NCI-H2107 (cell line): ENCODE data around the gene UQCR11.

Experiments
- DNase-seq: peaks from one replicate; lab custom pipeline; 2025; lab: John Stamatoyannopoulos, UW

Gene UQCR11

DNA sequence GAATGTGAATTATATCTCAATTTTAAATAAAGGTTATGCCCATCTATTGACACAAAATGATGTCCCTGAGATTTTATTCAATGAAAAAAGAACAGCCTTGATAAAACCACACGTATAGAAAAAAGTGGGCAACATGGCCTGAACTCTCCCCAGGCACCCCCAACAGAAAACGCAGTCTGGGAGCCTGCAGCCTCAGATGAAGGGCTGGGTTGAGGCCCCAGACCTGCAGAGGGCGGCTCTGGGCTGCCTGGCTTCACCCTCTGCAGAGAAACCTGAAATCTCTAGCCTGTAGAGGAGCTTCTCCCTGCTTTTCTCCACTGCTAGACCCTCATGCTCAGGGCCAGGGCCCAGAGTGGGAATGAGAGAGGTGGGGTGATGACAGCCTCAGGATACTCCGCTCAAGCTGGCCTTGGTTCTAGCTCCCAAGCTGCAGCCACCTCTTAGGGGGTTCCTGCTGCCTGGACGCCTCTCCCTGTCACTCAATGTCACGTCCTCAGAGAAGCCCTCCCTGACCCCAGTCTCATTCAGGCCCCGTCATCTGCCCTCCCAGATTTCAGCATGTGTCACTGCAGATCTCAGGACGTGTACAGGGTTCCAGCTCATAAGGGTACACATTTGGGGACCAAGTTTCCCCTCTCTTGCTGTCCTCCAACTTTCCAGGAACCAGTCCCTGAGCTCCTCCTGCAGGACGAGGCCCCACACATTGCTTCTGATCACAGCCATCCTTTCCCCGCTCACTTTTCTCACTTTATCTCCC lies 14.4 kb downstream of the UQCR11 start:
- DNase-seq, result no peak

DNA sequence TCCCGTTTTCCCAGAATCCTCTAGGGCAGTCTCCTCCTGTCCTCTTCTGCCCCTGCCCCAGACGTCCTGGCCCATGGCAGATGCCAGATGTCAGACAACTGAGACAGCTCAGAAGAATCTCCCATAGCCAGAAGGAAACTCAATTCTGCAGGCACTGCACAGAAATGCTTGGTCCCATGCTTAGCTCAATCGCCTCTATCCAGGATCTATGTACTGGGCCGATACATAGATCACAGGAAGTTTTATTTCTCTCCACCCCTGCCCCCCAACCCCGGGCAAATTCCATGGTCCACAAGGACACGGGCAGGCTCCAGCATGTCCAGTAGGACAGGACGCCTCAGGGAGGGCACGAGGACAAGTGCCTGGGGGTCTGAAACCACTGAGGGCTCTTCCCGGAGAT lies 17.4 kb downstream of the UQCR11 start:
- no peak for DNase-seq

DNA sequence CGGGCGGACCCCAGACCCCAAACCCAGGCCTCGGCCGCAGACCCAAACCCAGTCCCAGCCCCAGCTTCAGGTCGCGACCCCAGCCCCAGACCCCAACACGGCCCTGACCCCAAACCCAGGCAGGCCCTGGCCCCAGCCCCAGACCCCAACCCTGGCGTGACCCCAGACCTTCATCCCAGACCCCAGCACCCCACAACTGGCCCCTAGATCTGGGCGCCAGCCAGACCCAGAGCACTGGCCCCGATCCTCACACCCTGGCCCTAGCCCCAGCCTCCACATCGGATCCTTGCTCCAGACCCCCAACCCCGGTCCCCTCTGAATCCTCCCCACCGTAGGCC lies 20.1 kb downstream of the UQCR11 start:
- no peak for DNase-seq

DNA sequence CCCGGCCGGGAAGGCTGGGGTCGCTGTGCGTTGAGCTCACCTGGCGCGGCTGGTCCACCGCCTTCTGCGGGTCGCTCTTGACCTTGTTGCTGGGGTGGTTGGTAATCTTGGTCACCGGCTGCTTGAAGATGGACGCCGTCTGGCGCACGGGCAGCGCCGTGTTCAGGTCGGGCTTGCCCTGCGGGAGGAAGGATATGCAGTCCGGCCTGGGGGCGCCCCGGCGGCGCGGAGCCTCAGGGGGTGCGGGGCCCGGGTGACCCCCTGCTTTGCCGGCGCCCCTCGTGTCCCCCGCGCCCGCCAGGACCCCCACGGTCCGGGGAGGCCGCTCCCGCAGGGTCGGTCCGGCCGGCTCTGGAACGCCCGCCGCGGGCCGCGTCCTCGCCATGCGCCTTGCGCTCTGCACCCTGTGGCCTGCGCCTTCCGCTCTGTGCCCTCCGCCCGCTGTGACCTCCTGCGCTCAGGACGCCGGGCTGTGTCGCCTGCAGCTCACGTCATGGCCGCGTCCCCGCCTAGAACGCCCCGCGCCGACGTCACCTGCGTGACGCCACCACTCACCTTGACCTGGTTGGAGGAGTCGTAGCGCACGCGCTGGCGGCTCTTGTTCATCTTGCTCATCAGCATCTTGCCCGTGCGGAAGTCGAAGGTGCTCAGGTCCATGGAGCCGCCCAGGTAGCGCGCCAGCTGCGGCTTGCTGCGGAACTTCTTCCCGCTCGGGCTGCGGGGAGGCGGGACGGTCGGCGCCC lies 20.6 kb downstream of the UQCR11 start:
- no peak for DNase-seq

DNA sequence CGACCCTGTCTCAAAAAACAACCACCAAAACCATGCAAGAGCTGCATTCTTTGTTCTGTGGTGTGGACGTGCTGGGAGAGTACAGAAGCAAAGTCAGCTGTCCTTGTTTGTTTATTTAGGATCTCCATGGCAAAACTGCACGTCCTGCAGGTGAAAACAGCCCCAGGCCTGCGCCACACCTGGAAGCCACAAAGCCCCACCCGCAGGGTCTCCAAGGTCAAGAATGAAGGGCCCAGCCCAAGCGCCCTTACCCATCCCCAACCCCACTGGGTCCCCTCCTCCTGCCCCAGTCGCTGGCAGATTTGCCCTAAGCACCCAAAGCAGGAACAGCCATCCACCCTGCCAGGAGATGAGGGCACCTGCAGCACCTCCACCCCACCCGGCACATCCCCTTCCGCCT lies 23.1 kb downstream of the UQCR11 start:
- no peak for DNase-seq

DNA sequence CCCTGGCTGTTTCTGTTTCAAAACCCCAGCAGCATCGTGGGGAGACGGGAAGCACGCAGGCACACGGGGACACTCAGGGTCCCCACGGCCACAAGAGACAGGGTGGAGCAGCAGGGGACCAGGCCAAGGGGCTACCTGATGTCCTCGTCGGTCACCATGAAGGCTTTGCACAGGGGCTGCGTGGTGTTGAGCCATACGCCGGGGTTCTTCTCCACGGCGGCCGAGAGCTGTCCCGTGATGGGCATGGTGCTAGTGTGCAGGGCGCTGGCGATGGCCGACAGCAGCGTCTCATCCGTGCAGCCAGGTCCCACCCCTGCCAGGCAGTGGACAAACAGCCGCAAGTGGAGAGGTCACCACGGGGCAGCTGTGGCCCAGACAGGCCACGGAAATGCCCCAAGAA lies 24.3 kb downstream of the UQCR11 start:
- DNase-seq, result no peak

DNA sequence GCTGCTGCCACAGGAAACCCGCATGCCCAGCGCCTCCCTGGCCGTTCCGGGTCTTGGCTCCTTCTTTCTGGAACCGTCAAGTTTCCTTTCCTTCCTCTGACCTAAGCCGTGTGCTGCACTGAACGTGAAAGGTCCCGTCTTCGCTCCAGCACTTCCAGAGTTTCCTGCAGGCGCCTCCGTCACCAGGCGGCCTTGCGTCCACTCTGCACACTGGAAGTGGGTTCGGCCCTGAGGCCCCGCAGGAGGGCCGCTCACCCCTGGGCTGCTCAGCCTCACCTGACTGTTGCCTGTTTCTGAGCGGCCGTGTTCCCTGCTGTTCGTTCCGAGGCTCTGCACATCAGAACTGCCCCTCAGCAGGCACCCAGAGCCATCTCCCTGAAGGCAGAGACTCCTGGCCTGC lies 24.9 kb downstream of the UQCR11 start:
- no peak for DNase-seq

DNA sequence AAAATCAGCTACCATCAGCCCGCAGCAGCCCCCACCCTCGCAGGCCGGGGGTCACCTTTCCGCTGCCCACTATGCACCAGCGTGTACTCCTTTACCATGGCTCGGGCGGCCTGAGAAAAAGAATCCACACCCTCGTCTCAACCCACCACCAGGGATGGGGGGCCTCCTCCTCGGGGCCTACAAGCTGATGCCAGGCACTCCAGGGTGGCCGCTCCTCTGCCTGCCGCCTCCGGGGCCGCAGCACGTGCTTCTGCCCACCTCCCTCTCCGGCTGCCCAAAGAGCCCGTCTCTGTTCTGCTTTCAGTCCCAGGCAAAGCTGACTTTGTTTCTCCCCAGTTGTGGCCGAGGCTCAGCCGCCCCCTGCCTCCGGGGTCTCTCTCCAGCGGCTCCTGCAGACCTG lies 26.0 kb downstream of the UQCR11 start:
- no peak for DNase-seq

DNA sequence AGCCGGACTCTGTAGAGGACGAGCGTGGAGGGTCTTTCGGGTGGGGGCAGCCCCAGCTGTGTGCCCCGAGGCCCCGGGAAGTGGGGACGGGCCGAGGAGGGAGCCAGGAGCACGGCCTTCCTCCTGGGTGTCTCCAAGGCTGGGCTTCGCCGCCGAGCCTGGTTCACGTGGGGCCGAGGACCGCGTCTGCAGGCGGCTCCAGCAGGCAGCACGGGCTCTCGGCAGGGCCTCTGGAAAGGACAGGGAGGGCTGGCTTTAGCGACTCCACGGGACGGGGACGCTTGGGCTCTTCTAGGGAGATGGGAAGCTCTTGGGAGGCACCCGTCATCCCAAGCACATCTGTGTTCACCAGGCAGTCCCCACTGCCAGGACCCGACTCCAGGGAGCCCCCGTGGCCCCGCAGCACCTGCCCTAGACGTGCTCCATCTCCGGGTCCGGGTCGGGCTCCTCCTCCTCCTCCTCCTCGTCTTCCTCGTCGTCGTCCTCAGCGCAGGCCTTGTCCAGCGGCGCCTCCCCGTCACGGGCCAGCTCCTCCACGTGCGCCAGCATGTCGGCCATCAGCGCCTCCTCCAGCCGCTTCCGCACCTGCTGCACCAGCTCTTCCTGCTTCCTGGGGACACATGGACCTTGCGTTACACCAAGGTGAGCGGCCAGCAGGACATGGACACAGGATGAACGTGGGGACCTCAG lies 27.2 kb downstream of the UQCR11 start:
- no peak for DNase-seq

DNA sequence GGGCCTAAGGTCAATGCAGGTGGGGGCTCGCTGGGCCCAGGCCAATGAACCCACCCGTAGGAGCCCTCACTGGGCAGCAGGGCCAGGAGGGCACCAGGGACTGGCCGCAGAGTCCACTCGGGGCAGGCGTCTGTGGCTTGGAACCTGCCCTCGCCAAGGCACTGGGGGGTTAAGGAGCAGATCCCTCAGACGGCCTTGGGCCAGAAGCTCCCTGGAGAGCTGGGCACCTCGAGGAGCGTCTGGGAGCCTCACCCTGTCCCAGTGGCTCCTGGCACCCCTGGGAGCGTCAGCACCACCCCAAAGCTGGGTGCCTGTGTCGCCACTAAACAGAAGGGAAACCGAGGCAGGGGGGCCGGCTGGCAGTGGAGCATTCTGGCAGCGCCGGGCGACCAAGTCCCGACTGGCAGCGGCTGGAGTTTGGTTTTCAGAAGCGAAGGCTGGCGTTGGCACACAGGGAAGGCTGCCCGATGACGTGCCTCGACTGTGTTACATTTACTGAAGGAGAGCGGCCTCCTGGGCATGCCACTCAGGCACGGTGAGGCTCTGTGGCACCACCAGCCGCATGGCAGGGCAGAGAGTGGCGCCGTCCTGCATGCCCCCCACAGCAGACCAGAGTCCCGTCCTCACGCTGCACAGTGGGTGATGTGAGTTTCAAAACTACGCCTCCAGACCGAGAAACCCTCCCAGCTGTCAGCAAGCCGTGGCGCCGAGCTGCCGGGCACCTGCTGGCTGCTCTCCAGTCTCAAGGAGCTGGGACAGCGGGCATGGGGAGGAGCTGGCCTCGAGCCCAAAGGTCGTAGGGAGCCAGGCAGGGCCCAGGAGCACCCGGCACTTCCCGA lies 28.0 kb downstream of the UQCR11 start:
- no peak for DNase-seq

DNA sequence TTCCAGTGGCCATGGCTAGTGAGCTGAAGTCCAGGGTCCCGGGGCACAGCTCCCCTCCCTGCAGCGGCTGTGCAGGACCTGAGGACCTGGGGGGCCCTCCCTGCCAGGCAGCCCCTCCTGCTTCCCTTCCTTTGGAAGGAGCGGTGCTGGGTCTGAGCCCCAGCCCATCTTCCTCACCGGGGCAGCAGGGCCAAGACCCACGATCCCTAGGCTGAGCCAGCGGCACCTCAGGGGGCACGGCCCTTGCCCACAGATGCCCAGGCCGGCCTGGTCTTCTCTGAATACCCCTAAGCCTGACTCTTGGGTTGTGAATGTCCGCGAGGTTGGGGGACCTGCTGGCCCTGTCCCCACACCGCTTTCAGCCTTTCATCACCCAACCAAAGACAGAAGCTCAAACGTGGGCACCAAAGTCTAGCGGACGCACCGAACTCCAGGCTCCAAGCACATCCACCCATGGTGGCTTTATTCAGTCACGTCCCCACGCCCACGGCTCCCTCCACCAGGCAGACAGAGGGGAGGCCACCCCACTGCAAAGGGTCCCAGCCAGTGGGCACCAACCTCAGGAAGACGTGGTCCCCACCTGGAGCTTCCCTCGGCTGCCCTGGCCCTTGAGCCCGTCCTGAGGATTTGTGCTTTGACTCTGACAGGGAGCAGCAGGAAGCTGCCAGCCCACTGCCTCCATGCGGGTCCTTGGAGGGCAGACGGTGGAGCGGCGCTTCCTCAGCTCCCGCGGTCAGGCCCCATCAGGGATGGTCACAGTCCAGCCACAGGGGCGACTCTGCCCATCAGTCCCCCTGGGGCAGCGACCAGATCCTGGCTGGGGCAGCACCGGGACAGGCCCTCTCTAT lies 28.8 kb downstream of the UQCR11 start:
- no peak for DNase-seq

DNA sequence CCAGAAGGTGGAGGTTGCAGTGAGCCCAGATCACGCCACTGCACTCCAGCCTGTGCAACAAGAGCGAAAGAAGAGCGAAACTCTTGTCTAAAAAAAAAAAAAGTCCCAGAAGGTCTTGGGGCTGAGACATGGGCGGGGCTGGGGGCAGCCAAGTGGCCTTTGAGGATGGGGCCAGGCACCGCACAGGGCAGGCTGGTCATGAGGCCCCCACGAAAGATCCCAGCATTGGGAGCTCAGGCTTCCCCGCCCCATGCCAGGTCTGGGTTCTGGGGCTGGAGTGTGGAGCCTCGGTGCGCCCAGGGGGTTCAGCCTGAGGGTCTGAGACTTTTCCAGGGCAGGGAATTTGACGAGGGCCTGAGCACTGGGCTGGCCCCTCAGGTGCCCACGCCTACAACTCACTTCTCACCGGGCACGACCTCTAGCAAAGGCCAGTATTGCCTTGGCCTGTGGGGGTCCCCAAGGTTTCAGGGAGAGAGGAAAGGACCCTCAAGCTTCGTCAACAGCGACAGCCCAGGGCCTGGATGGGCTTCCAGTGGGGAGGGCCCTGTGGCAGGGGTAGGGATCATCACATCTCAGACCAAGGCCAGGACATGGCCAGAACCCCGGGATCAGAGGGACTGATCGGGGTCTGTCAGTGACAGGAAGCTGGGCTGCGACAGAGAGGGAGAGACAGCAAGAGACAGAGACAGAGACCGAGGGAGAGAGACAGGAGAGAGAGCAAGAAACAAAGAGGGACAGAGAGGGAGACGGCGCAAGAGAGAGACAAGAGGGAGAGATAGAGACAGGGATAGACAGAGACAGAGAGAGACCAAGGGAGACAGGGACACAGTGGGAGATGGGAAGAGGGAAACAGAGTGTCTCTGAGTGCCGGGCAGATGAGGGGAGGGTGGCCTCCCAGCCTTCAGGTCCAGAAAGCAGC lies 29.7 kb downstream of the UQCR11 start:
- no peak for DNase-seq

DNA sequence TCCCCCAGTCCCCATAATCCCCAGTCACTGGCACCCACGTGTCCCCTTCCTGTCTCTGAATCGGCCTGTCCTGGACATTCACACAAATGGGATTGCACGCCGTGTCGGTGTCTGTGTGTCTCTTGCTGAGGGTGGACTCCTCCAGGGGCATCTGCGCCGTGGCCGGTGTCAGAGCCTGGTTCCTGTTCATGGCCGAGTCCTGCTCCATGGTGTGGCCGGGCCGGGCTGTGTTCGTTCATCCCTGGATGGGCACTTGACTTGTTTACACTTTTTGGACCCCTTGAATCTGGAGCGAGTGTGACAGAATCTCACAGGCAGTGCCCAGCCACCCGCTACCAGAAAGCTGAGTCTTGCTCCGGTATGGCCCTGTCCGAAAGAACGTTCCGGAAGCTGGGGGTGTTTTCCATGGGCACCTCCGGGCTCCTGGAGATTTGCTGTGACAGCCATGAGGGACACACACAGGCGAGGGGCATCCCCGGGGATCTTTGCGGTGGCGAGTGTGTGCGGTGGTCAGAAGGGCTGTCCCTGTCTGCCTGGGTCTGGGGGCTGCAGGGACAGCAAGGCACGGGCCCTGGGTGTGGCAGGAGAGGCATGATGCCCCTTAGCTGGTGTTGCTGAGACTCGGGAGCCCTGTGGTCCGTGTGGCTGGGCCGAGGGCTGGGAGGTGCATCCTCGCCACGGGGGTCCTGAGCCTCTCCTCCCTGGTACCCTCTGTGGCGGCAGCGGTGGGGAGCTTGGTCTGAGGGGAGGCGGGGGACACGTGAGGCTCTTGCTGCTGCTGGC lies 30.7 kb downstream of the UQCR11 start:
- no peak for DNase-seq

DNA sequence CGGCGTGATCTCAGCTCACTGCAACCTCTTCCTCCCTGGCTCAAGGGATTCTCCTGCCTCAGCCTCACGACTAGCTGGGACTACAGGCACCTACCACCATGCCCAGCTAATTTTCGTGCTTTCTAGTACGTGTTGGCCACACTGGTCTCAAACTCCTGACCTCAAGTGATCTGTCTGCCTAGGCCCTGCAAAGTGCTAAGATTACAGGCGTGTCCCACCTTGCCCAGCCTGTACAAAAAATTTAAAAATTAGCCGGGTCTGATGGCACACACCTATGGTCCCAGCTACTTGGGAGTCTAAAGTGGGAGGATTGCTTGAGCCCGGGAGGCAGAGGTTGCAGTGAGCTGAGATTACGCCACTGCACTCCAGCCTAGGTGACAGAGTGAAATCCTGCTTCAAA lies 32.5 kb downstream of the UQCR11 start:
- DNase-seq, result no peak

DNA sequence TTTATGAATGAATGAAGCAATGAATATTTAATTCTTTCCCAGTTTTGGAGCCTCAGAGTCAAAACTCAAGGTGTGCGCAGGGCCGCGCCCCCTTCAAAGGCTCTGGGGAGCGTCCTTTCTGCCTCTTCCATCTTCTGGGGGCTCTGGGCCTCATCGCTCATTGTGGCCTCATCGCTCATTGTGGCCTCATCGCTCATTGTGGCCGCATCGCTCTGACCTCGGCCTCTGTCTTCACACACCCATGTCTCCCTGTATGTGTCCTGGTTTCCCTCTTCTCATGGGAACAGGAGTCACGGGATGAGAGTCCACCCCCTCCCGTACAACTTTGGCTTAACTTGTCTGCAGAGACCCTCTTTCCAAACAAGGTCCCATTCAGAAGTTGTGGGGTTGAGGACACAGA lies 33.9 kb downstream of the UQCR11 start:
- no peak for DNase-seq

DNA sequence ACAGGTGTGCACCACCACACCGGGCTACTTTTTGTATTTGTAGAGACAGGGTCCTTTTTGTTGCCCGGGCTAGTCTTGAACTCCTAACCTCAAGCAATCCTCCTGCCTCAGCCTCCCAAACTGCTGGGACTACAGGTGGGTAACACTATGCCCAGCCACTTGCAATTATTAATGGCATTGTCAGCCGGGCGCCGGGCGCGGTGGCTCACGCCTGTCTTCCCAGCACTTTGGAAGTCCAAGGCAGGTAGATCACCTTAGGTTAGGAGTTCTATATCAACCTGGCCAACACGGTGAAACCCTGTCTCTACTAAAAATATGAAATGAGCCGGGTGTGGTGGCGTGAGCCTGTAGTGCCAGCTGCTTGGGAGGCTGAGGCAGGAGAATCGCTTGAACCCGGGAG lies 34.4 kb downstream of the UQCR11 start:
- DNase-seq, result no peak

DNA sequence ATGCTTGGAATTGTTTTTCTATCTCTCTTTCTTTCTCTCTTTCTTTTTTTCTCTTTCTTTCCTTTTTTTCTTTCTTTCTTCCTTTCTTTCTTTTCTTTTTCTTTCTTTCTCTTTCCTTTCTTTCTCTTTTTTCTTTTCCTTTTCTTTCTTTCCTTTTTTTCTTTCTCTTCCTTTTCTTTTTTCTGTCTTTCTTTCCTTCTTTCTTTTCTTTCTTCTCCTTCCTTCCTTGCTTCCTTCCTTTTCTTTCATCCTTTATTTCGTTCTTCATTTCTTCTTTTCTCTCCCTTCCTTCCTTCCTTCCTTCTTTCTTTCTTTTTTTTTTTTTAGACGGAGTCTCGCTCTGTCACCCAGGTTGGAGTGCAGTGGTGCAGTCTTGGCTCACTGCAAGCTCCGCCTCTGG lies 35.3 kb downstream of the UQCR11 start:
- DNase-seq, result no peak

DNA sequence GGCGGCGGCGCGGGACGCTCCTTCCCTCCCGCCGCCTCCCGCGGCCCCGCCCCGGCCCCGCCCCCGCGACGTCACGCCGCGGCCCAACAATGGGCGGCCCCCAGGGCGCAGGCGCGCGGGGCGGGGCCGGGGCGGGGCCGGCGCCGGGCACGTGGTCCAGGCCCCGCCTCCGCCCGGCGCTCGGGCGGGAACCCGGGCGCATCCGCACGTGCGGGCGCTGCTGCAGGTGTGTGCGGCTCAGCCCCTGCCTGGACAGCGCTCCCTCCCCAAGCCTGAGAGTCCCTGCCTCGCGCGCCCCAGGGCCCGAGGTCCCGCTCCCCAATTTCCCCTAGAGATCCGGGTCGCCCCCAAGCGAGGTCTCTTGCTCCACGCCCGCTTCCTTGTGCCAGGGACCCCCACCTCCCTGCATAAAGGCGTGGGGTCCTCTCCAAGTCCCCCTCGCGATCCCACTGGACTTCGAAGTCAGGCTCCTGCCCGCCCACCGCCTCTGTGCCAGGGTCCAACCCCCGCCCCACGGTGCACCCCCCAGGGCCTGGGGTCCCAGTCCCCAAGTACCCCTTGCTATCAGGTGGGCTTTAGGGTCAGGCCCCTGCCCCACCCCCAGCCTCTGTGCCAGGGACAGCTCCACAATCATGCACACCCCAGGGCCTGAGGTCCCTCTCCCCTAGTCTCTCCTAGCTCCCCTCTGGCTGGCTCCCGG lies 36.8 kb downstream of the UQCR11 start, which contains the start of gene MEX3D:
MEX3D (minus strand) TSS at position 6 of the 700 bp plus-strand sequence. CDS start 267 bp downstream, outside the sequence.
- peak; percentile 27 for DNase-seq

DNA sequence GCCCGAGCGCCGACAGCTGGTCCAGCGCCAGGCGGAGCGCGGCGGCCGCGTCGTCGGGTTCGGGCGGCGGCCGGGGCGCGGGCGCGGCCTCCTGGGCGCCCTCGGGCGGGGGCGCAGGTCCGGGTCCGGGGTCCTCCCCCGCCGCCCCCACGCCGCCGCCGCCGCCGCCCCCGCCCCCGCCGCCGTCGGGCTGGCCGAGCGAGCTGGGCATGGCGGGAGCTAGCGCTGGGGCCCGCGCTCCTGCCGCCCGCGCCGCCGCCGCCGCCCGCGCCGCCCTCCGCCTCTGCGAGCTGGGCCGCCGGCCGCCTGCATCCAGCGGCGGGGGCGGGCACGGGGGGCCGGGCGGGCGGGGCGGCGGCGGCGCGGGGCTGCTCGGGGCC lies 37.4 kb downstream of the UQCR11 start:
- DNase-seq, result no peak
